Karpas-422 (cell line): ENCODE measurements around the gene NTM. TPM values are rescaled to one million over a fixed set of nuclear protein-coding genes. Genes with fewer than 3 reads are reported as not detected.

Source experiments
- DNase-seq: peaks from one replicate; pipeline ENCODE4 v3.0.0-alpha.2; 2015
- H2AFZ ChIP-seq: fragments of 200-600 bp; sonication (generic); 2 replicates; pipeline ENCODE4 v1.6.1; 2014; ENCODE audit warnings: antibody characterized with exemption, low read length, mixed read lengths
- H3K27ac ChIP-seq: fragments of 200-600 bp; sonication (generic); 2 replicates; pipeline ENCODE4 v1.5.1; 2014; ENCODE audit warnings: mild to moderate bottlenecking, low read length, moderate library complexity
- H3K27me3 ChIP-seq: fragments of 200-600 bp; sonication (generic); 2 replicates; pipeline ENCODE4 v1.6.1; 2014; ENCODE audit warnings: low read length, mixed read lengths
- H3K36me3 ChIP-seq: fragments of 200-600 bp; sonication (generic); 2 replicates; pipeline ENCODE4 v1.6.1; 2014; ENCODE audit warnings: low read length, mixed read lengths; ENCODE audit not compliant: insufficient read depth
- H3K4me1 ChIP-seq: fragments of 200-600 bp; sonication (generic); 2 replicates; pipeline ENCODE4 v1.6.1; 2014; ENCODE audit warnings: mild to moderate bottlenecking, low read length, mixed read lengths
- H3K4me2 ChIP-seq: fragments of 200-600 bp; sonication (generic); 2 replicates; pipeline ENCODE4 v1.6.1; 2014; ENCODE audit warnings: low read length, low read depth, mild to moderate bottlenecking; ENCODE audit not compliant: poor library complexity, severe bottlenecking
- H3K4me3 ChIP-seq: fragments of 200-600 bp; sonication (generic); 2 replicates; pipeline ENCODE4 v1.5.1; 2014; ENCODE audit warnings: mild to moderate bottlenecking, antibody characterized with exemption, low read length, mixed read lengths
- H3K79me2 ChIP-seq: fragments of 200-600 bp; sonication (generic); 2 replicates; pipeline ENCODE4 v1.6.1; 2014; ENCODE audit warnings: mild to moderate bottlenecking, low read length, mixed read lengths
- H3K9ac ChIP-seq: fragments of 200-600 bp; sonication (generic); 2 replicates; pipeline ENCODE4 v1.6.0; 2014; ENCODE audit warnings: low read length
- H3K9me2 ChIP-seq: fragments of 200-600 bp; sonication (generic), shearing (Covaris generic); replicated peaks from 2 replicates; pipeline ENCODE4 v1.6.0; 2014; ENCODE audit warnings: mild to moderate bottlenecking, low read length, moderate library complexity; ENCODE audit not compliant: insufficient read depth
- H3K9me3 ChIP-seq: fragments of 300-700, 200-600 bp; sonication (generic); 2 replicates; pipeline ENCODE4 v1.6.1; 2014; ENCODE audit warnings: low read length, mixed read lengths
- H4K20me1 ChIP-seq: fragments of 200-600 bp; sonication (generic); 2 replicates; pipeline ENCODE4 v1.6.1; 2014; ENCODE audit warnings: mild to moderate bottlenecking, antibody characterized with exemption, low read length, low read depth; ENCODE audit not compliant: insufficient read depth
- total RNA-seq: library from RNA; depleted of rRNA; stranded (reverse); fragments of >200 nt; shearing (Covaris generic); gene quantifications from 2 replicates; pipeline ENCODE4 v1.2.3, GENCODE V29; 2014; ENCODE audit warnings: low replicate concordance

Gene NTM
- total RNA-seq, 1 experiment from 2014 or later: not detected

DNA sequence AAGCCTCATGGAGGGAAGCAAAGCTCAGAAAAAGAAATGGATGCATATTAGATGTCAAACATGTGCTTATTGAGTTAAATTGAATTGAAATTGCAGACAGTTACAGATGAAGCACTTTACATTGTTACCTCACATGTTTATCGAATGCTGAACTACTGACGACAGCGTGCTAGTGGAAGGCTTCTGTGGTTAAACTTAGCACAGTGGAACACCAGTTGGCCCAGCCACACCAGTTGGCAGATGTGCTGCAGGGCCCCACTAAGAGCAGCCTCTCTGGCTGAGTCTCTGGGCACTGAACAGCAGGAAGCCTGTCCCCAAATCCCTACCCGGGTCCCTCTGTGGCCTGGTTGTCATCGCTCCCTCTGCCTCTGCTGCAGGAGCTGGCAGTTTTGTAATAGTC is 242.1 kb downstream of the NTM start:
- Histone ChIP-seq H3K27me3 (no peaks in the 10 kb centered on the region), H3K36me3 (no peaks in the 10 kb centered on the region), H4K20me1 (no peaks in the 10 kb centered on the region), H2AFZ (no peak overlapping the region), H3K9me2 (no peaks in the 10 kb centered on the region), H3K9me3 (no peaks in the 10 kb centered on the region), H3K27ac (no peak overlapping the region), H3K9ac (no peak overlapping the region), H3K4me2 (no peak overlapping the region), H3K4me1 (no peaks in the 10 kb centered on the region), H3K4me3 (no peak overlapping the region), H3K79me2 (no peaks in the 10 kb centered on the region)
- no peak for DNase-seq

DNA sequence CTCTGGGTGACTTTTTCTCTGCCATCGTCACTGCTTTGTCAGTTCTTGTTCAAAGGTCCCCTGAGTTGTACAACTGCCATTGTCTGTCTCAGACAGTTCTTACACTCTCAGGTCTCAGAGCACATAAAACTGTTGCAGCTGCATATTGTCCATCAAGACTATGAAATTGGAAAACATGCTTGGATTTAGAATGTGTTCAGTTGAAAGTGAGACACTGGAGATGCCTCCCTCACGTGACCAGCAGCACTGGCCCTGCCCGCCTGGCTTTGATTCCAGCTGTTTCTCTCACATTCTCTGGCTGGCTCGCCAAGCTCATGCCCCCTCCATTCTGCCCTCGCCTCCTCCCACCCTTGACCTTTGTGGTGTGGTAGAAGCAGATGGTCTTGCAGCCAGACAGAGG is 244.2 kb downstream of the NTM start:
- no peak overlapping the region for H2AFZ ChIP-seq
- no peaks in the 10 kb centered on the region for H3K36me3 ChIP-seq
- H3K27me3 ChIP-seq: no peaks in the 10 kb centered on the region
- no peaks in the 10 kb centered on the region for H3K9me3 ChIP-seq
- no peaks in the 10 kb centered on the region for H3K4me1 ChIP-seq
- DNase-seq: no peak
- no peaks in the 10 kb centered on the region for H3K9me2 ChIP-seq
- no peaks in the 10 kb centered on the region for H4K20me1 ChIP-seq
- H3K27ac ChIP-seq: no peak overlapping the region
- H3K4me2 ChIP-seq: no peak overlapping the region
- H3K79me2 ChIP-seq: no peaks in the 10 kb centered on the region
- no peak overlapping the region for H3K4me3 ChIP-seq
- H3K9ac ChIP-seq: no peak overlapping the region

DNA sequence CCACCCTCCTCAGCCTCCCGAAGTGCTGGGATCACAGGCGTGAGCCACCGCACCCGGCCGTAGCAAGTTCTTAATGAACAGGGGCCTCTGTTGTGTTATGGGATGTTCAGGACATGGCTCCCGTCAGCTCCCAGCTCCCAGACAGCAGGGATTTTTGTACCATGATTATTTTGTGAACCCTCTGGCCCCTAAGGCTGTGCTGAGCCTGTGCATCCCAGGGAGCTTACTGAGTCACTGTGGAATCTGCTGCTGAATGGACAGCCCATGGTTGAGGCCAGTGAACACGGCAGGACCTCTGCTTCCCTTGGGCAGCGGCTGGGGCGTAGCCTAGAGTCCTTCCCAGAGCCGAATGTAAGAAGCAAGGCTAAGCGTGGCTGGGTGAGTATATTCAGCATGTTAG is 245.2 kb downstream of the NTM start:
- Histone ChIP-seq H3K79me2 (no peaks in the 10 kb centered on the region), H2AFZ (no peak overlapping the region), H3K4me2 (no peak overlapping the region), H3K9me3 (no peaks in the 10 kb centered on the region), H3K4me3 (no peak overlapping the region), H3K9me2 (no peaks in the 10 kb centered on the region), H3K4me1 (no peaks in the 10 kb centered on the region), H3K27ac (no peak overlapping the region), H3K36me3 (no peaks in the 10 kb centered on the region), H3K27me3 (no peaks in the 10 kb centered on the region), H3K9ac (no peak overlapping the region), H4K20me1 (no peaks in the 10 kb centered on the region)
- no peak for DNase-seq

DNA sequence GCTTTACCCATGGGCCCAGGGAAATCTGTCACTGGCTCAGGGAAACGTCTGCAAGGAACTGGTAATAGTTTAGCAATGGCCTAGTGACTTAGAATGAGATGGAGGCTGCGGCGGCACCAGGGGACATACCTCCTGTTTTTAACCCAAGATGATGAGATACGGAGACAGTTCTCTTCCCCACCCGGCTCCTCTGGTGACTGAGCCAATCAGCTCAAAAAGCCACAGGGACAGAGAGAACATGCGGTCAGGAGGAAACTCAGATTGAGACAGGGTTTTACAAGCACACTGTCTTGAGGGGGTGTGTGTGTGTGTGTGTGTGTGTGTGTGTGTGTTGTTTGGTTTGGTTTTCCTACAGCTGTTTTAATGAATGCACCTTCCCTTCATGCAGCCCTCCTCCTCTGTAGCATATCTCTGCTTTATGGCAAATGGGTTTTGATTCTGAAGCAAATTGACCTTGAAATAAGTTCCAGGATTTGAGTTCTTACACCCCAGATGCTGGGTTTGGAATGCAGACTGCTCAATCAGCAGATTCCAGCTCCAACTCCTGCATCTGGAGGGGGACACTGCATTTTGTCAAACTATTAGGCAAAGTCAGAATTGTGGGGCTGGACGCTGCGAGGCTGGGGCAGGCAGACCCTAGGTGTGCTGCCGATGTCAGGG is 246.2 kb downstream of the NTM start:
- no peaks in the 10 kb centered on the region for H3K79me2 ChIP-seq
- no peaks in the 10 kb centered on the region for H3K9me3 ChIP-seq
- H2AFZ ChIP-seq: no peak overlapping the region
- no peaks in the 10 kb centered on the region for H4K20me1 ChIP-seq
- H3K4me1 ChIP-seq: no peaks in the 10 kb centered on the region
- no peak overlapping the region for H3K27ac ChIP-seq
- H3K27me3 ChIP-seq: no peaks in the 10 kb centered on the region
- no peak for DNase-seq
- H3K4me2 ChIP-seq: no peak overlapping the region
- H3K4me3 ChIP-seq: no peak overlapping the region
- H3K9ac ChIP-seq: no peak overlapping the region
- H3K36me3 ChIP-seq: no peaks in the 10 kb centered on the region
- no peaks in the 10 kb centered on the region for H3K9me2 ChIP-seq

DNA sequence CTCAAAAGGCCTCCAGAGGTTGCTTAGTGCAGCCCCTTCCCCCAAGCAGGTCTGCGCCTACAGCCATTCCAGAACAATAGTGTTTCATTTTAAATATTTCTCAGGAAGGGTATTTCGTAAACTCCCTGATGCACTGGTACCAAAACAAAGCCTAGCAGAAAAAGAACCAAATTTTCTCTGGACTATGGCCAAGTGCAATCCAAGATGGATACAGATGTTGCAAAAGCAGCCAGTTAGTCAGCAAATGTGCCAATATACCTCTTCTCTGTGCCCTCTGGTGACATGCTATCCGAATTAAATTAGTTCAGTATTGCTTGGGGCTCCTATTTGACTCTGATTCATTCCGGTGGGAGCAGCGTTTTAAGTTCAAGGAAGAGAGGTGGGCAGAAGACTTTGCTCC is 247.8 kb downstream of the NTM start:
- no peak overlapping the region for H3K9ac ChIP-seq
- no peak overlapping the region for H2AFZ ChIP-seq
- H3K27ac ChIP-seq: no peak overlapping the region
- H3K4me1 ChIP-seq: no peaks in the 10 kb centered on the region
- no peaks in the 10 kb centered on the region for H3K9me2 ChIP-seq
- no peak overlapping the region for H3K4me3 ChIP-seq
- H3K79me2 ChIP-seq: no peaks in the 10 kb centered on the region
- H3K9me3 ChIP-seq: no peaks in the 10 kb centered on the region
- no peaks in the 10 kb centered on the region for H4K20me1 ChIP-seq
- no peaks in the 10 kb centered on the region for H3K36me3 ChIP-seq
- H3K27me3 ChIP-seq: no peaks in the 10 kb centered on the region
- DNase-seq: no peak
- no peak overlapping the region for H3K4me2 ChIP-seq

DNA sequence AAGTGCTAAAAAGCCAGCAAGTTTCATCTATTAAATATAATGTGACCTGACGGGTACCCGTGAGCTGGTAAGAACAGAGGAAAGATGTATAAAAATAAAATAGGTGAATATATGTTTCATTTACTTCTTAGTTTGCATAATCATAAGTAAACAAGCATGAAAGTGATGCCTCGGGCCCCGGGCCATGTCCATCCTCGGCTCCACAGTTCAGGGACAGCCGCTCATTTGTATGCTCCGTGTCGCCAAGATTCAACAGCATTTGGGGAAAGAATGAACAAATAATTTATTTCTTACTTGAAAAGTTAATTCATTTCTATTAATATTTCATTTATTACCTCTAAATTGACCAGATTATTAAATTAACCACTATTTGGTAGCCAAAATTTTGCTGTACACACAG is 251.8 kb downstream of the NTM start:
- H2AFZ ChIP-seq: no peak overlapping the region
- H3K79me2 ChIP-seq: no peaks in the 10 kb centered on the region
- H3K4me2 ChIP-seq: no peak overlapping the region
- no peaks in the 10 kb centered on the region for H3K9me2 ChIP-seq
- H3K4me3 ChIP-seq: no peak overlapping the region
- no peaks in the 10 kb centered on the region for H3K27me3 ChIP-seq
- H4K20me1 ChIP-seq: no peaks in the 10 kb centered on the region
- no peak for DNase-seq
- H3K4me1 ChIP-seq: no peaks in the 10 kb centered on the region
- no peaks in the 10 kb centered on the region for H3K9me3 ChIP-seq
- H3K36me3 ChIP-seq: no peaks in the 10 kb centered on the region
- H3K27ac ChIP-seq: no peak overlapping the region
- H3K9ac ChIP-seq: no peak overlapping the region

DNA sequence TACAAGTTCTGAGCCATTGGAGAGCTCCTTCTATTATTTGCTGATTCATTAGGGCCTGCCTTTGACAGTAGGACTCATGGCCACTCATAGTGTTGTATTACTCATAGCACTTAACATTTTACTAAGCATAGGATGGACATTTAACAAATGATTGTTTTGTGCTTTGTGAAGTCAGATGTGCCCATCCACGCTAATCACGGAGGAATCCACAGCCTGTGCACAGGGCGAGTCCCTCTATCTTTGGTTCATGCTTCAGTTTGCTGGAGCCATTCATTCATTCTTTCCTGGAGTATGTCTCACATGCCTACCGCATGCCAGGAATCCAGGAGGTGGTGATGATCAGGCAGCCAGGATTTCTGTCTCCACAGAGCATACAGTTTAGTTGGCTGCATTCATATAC is 254.1 kb downstream of the NTM start:
- Histone ChIP-seq H3K9me3 (no peaks in the 10 kb centered on the region), H2AFZ (no peak overlapping the region), H3K27me3 (no peaks in the 10 kb centered on the region), H3K36me3 (no peaks in the 10 kb centered on the region), H3K79me2 (no peaks in the 10 kb centered on the region), H3K4me1 (no peaks in the 10 kb centered on the region), H3K9me2 (no peaks in the 10 kb centered on the region), H3K9ac (no peak overlapping the region), H3K27ac (no peak overlapping the region), H3K4me3 (no peak overlapping the region), H3K4me2 (no peak overlapping the region), H4K20me1 (no peaks in the 10 kb centered on the region)
- DNase-seq: no peak

DNA sequence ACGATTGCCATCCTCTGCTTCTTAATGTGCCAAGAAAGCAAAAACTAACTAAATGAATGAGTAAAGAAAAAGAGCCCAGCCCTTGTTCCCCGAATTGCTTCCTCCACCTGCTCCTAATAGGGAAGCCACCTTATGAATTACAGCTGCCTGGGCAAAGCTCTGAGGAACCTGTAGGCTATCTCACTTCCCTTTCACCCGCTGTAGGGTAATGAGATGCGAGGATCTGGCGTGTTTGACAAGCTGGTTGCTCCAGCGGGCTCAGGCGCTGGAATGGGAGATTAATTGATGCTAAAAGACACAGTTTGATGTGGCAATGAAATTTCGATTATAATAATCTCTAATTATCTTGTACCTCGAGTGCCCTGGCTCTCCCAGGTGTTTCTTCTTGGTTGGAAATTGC is 256.4 kb downstream of the NTM start:
- no peak overlapping the region for H2AFZ ChIP-seq
- H3K9me2 ChIP-seq: no peaks in the 10 kb centered on the region
- no peaks in the 10 kb centered on the region for H3K79me2 ChIP-seq
- H3K4me3 ChIP-seq: no peak overlapping the region
- no peaks in the 10 kb centered on the region for H3K9me3 ChIP-seq
- no peak overlapping the region for H3K4me2 ChIP-seq
- H3K9ac ChIP-seq: no peak overlapping the region
- H3K4me1 ChIP-seq: no peaks in the 10 kb centered on the region
- H4K20me1 ChIP-seq: no peaks in the 10 kb centered on the region
- H3K27me3 ChIP-seq: no peaks in the 10 kb centered on the region
- no peak overlapping the region for H3K27ac ChIP-seq
- no peak for DNase-seq
- no peaks in the 10 kb centered on the region for H3K36me3 ChIP-seq

DNA sequence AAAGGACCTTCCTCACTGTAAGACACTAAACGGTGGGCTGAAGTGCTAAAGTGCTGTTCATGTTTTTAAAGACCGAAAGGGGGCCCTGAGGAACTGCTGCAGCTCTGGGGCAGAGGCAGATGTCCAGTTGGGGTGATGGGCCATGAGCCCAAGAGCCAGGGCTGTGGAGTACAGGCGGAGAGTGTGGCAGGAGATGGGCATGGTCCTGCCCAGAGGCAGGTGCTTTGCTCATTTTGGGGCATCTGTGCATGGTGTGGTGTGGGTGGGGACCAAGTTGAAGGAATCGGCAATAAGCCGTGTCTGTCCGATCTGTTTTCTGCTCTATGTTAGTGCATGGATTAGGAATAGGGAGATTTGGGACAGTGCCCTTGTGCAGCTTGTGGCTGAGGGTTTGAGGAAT is 258.3 kb downstream of the NTM start:
- H3K79me2 ChIP-seq: no peaks in the 10 kb centered on the region
- no peaks in the 10 kb centered on the region for H3K9me3 ChIP-seq
- H3K9me2 ChIP-seq: no peaks in the 10 kb centered on the region
- H3K27ac ChIP-seq: no peak overlapping the region
- DNase-seq: no peak
- H3K4me2 ChIP-seq: no peak overlapping the region
- H3K27me3 ChIP-seq: no peaks in the 10 kb centered on the region
- H4K20me1 ChIP-seq: no peaks in the 10 kb centered on the region
- no peaks in the 10 kb centered on the region for H3K4me1 ChIP-seq
- no peak overlapping the region for H2AFZ ChIP-seq
- H3K9ac ChIP-seq: no peak overlapping the region
- H3K36me3 ChIP-seq: no peaks in the 10 kb centered on the region
- no peak overlapping the region for H3K4me3 ChIP-seq
